Measurements from ENCODE around the gene MEIS3.

GRCh38 chr19:47428177-47428894 is 9.0 kb upstream of the MEIS3 start:
- TF ChIP-seq CTCF (IDR thresholded peaks at IDR 0.05), result no peak
- TF ChIP-seq POLR2A (IDR thresholded peaks at IDR 0.05), result no peak
- no peak for TF ChIP-seq EP300 (IDR thresholded peaks at IDR 0.05)
